H1 (cell line): Measurements from ENCODE around the gene PTCD3. TPM values are rescaled to one million over a fixed set of nuclear protein-coding genes. Genes with fewer than 3 reads are reported as not detected.

Experiments
- CTCF ChIA-PET: fragments of 300-600 bp; sonication (Branson Sonifier 250); formaldehyde crosslinking; loops from one replicate; lab custom pipeline; 2021; ENCODE audit not compliant: partially characterized antibody; lab: Charles Lee
- POLR2A ChIA-PET: fragments of 300-600 bp; sonication (Branson Sonifier 250); formaldehyde crosslinking; loops from one replicate; lab custom pipeline; 2021; ENCODE audit warnings: inconsistent platforms; ENCODE audit not compliant: partially characterized antibody; lab: Charles Lee
- DNase-seq, 2 experiments: peaks; one replicate each; pipeline versions ENCODE4 v3.0.0 to v3.0.0-alpha.2; 2010 to 2022; ENCODE audit warnings: low spot score in 2 of 2, low read depth in 1 of 2, mixed read lengths in 1 of 2
- FAIRE-seq: peaks from 2 replicates; lab custom pipeline; 2011; peaks lifted over from hg19 to GRCh38; lab: Jason Lieb, UNC
- H2AFZ ChIP-seq: 2 replicates; pipeline ENCODE4 v1.8.1; 2012; ENCODE audit warnings: low read length, inconsistent platforms
- H2AK5ac ChIP-seq: 2 replicates; pipeline ENCODE4 v1.6.1; 2013; ENCODE audit warnings: low read depth, low read length
- H2BK120ac ChIP-seq: replicated peaks from 2 replicates; pipeline ENCODE3; 2013; ENCODE audit warnings: low read depth, low read length, inconsistent platforms
- H2BK12ac ChIP-seq: 2 replicates; pipeline ENCODE4 v1.6.1; 2013; ENCODE audit warnings: low read depth, low read length
- H2BK15ac ChIP-seq: 2 replicates; pipeline ENCODE4 v1.6.1; 2013; ENCODE audit warnings: low read length
- H2BK20ac ChIP-seq: 2 replicates; pipeline ENCODE4 v1.6.1; 2013; ENCODE audit warnings: low read length
- H2BK5ac ChIP-seq: 2 replicates; pipeline ENCODE4 v1.6.1; 2013; ENCODE audit warnings: low read depth, low read length
- H3K14ac ChIP-seq: 2 replicates; pipeline ENCODE4 v1.6.1; 2013; ENCODE audit warnings: inconsistent platforms; ENCODE audit not compliant: insufficient read length
- H3K18ac ChIP-seq: 2 replicates; pipeline ENCODE4 v1.6.1; 2013; ENCODE audit warnings: low read length; ENCODE audit errors: extremely low read depth
- H3K23ac ChIP-seq: 2 replicates; pipeline ENCODE4 v1.6.1; 2013; ENCODE audit warnings: inconsistent platforms; ENCODE audit not compliant: insufficient read length
- H3K23me2 ChIP-seq: 2 replicates; pipeline ENCODE4 v1.6.1; 2013; ENCODE audit warnings: low read depth, low read length
- H3K27ac ChIP-seq: 2 replicates; pipeline ENCODE4 v1.6.1; 2011; ENCODE audit warnings: low read depth, low read length, inconsistent platforms
- H3K27me3 ChIP-seq, 4 experiments: replicated peaks in 1 of 4; 1 replicate in 1 of 4; 2 replicates in 3 of 4; pipeline versions ENCODE4 v1.6.1 to v1.8.1; 2011 to 2013; ENCODE audit warnings: low read length in 3 of 4, mild to moderate bottlenecking in 3 of 4, inconsistent platforms in 2 of 4, mixed read lengths in 2 of 4, moderate library complexity in 1 of 4; ENCODE audit not compliant: control insufficient read depth in 3 of 4, insufficient read depth in 3 of 4; ENCODE audit errors: extremely low read depth in 1 of 4
- H3K36me3 ChIP-seq, 4 experiments: 2 replicates each; pipeline versions ENCODE4 v1.6.1 to v1.8.1; 2011 to 2013; ENCODE audit warnings: mild to moderate bottlenecking in 4 of 4, low read length in 3 of 4, moderate library complexity in 2 of 4, control low read depth in 1 of 4, inconsistent platforms in 1 of 4; ENCODE audit not compliant: insufficient read depth in 4 of 4, control insufficient read depth in 2 of 4
- H3K4ac ChIP-seq: replicated peaks from 2 replicates; pipeline ENCODE3; 2013; ENCODE audit warnings: low read length, low read depth, mixed read lengths, inconsistent platforms; ENCODE audit not compliant: insufficient read length
- H3K4me1 ChIP-seq, 4 experiments: replicated peaks in 1 of 4; 1 replicate in 1 of 4; 2 replicates in 3 of 4; pipeline versions ENCODE4 v1.6.1 to v1.8.1; 2011 to 2013; ENCODE audit warnings: low read length in 3 of 4, inconsistent platforms in 2 of 4, mixed read lengths in 1 of 4; ENCODE audit not compliant: insufficient read depth in 4 of 4, control insufficient read depth in 3 of 4
- H3K4me2 ChIP-seq, 2 experiments: 2 replicates each; pipeline versions ENCODE4 v1.6.1 to v1.8.1; 2011 to 2013; ENCODE audit warnings: low read depth in 2 of 2, low read length in 2 of 2, control low read depth in 1 of 2, inconsistent platforms in 1 of 2, mild to moderate bottlenecking in 1 of 2; ENCODE audit not compliant: insufficient read depth in 1 of 2
- H3K4me3 ChIP-seq, 4 experiments: fragments of 200-600, 300-600 bp in 1 of 4; sonication (generic), shearing (Covaris generic), sonication (Bioruptor Twin) in 1 of 4; 2 replicates each; pipeline versions ENCODE4 v1.5.1 to v1.8.1; 2011 to 2016; ENCODE audit warnings: low read length in 4 of 4, low read depth in 3 of 4, control low read depth in 2 of 4, inconsistent platforms in 2 of 4, mild to moderate bottlenecking in 2 of 4, mixed read lengths in 1 of 4, moderate library complexity in 1 of 4; ENCODE audit not compliant: insufficient read depth in 2 of 4; ENCODE audit errors: extremely low read depth in 1 of 4
- H3K56ac ChIP-seq: replicated peaks from 2 replicates; pipeline ENCODE3; 2013; ENCODE audit warnings: low read depth, mild to moderate bottlenecking, mixed read lengths, low read length, inconsistent platforms; ENCODE audit not compliant: insufficient read length
- H3K79me1 ChIP-seq: 2 replicates; pipeline ENCODE4 v1.6.1; 2013; ENCODE audit warnings: low read depth, low read length, control low read depth
- H3K79me2 ChIP-seq, 2 experiments: 2 replicates each; pipeline versions ENCODE4 v1.6.1 to v1.8.1; 2012 to 2013; ENCODE audit warnings: low read length in 2 of 2, mild to moderate bottlenecking in 2 of 2, inconsistent platforms in 1 of 2; ENCODE audit not compliant: insufficient read depth in 2 of 2, control insufficient read depth in 1 of 2
- H3K9ac ChIP-seq, 4 experiments: replicated peaks in 1 of 4; 1 replicate in 1 of 4; 2 replicates in 3 of 4; pipeline versions ENCODE4 v1.6.1 to v1.8.1; 2011 to 2013; ENCODE audit warnings: low read depth in 3 of 4, low read length in 3 of 4, control low read depth in 2 of 4, mild to moderate bottlenecking in 2 of 4, moderate library complexity in 2 of 4, inconsistent platforms in 1 of 4; ENCODE audit errors: extremely low read depth in 1 of 4
- H3K9me3 ChIP-seq, 2 experiments: 2 replicates each; pipeline versions ENCODE4 v1.6.1 to v1.8.1; 2012 to 2013; ENCODE audit warnings: mild to moderate bottlenecking in 2 of 2, moderate library complexity in 2 of 2, control low read depth in 1 of 2, inconsistent platforms in 1 of 2, low read depth in 1 of 2, low read length in 1 of 2, mixed read lengths in 1 of 2; ENCODE audit not compliant: insufficient read depth in 2 of 2
- H4K20me1 ChIP-seq, 2 experiments: replicated peaks in 1 of 2; 2 replicates each; pipeline versions ENCODE3 to v1.8.1; 2011 to 2013; ENCODE audit warnings: inconsistent platforms in 2 of 2, low read length in 2 of 2, mild to moderate bottlenecking in 1 of 2; ENCODE audit not compliant: insufficient read depth in 2 of 2, control insufficient read depth in 1 of 2
- H4K5ac ChIP-seq: 2 replicates; pipeline ENCODE4 v1.6.1; 2013; ENCODE audit warnings: low read length, low read depth, mixed read lengths, inconsistent platforms; ENCODE audit not compliant: insufficient read length
- H4K8ac ChIP-seq: 2 replicates; pipeline ENCODE4 v1.8.0; 2013; ENCODE audit warnings: mild to moderate bottlenecking, moderate library complexity, low read length, inconsistent platforms; ENCODE audit not compliant: insufficient read depth; ENCODE audit errors: extremely low read depth
- H4K91ac ChIP-seq: replicated peaks from 2 replicates; pipeline ENCODE3; 2013; ENCODE audit warnings: low read length, mixed read lengths, inconsistent platforms; ENCODE audit not compliant: insufficient read length
- CBX5 ChIP-seq: fragments of 300-800, 300-1000 bp; sonication (generic); IDR thresholded peaks from 2 replicates; pipeline ENCODE4 v1.7.1; 2016; ENCODE audit warnings: antibody characterized with exemption, low read length, low read depth
- CBX8 ChIP-seq: fragments of 300-800, 300-1000 bp; sonication (generic); IDR thresholded peaks from 2 replicates; pipeline ENCODE4 v1.7.1; 2016; ENCODE audit warnings: low read depth, low read length, borderline replicate concordance
- CREB1 ChIP-seq: IDR thresholded peaks from 2 replicates; pipeline ENCODE4 v1.6.1; 2012; ENCODE audit warnings: inconsistent platforms
- JUN ChIP-seq: IDR thresholded peaks from 2 replicates; pipeline ENCODE4 v1.6.1; 2011; ENCODE audit warnings: low read depth, mild to moderate bottlenecking, improper control_type of control experiment, low read length
- JUND ChIP-seq: IDR thresholded peaks from 2 replicates; pipeline ENCODE4 v1.6.1; 2011; ENCODE audit warnings: mild to moderate bottlenecking, improper control_type of control experiment, low read length
- RXRA ChIP-seq: IDR thresholded peaks from 2 replicates; pipeline ENCODE4 v1.6.1; 2011; ENCODE audit warnings: low read depth, mild to moderate bottlenecking, low read length, moderate library complexity; ENCODE audit not compliant: insufficient read depth
- SP4 ChIP-seq: IDR thresholded peaks from 2 replicates; pipeline ENCODE4 v1.6.1; 2012; ENCODE audit warnings: low read length, inconsistent platforms
- TEAD4 ChIP-seq: IDR thresholded peaks from 2 replicates; pipeline ENCODE4 v1.6.1; 2012; ENCODE audit warnings: low read depth, low read length, inconsistent platforms, mixed read lengths
- ZNF274 ChIP-seq: IDR thresholded peaks from 2 replicates; pipeline ENCODE4 v1.7.0; 2012; ENCODE audit warnings: low read length, borderline replicate concordance; ENCODE audit errors: extremely low read depth
- WGBS, 2 experiments: shearing (Covaris generic) in 1 of 2; methylation state at CpG; one replicate each; pipeline versions ENCODE4 v1.1.6 to v1.1.7; 2013 to 2015; ENCODE audit warnings: low lambda C conversion rate in 2 of 2, mixed read lengths in 2 of 2, inconsistent platforms in 1 of 2, low coverage in 1 of 2, missing lambda C conversion rate in 1 of 2; ENCODE audit not compliant: insufficient replicate concordance in 2 of 2, insufficient coverage in 1 of 2, insufficient read length in 1 of 2; ENCODE audit errors: extremely low coverage in 1 of 2, missing lambda C conversion rate in 1 of 2; 5-methylcytosine and 5-hydroxymethylcytosine counted together
- polyA plus RNA-seq, 7 experiments: library from polyadenylated mRNA; depleted of rRNA in 3 of 7; stranded (reverse) in 5 of 7; unstranded in 2 of 7; fragments of >200 nt in 5 of 7; fragments of 200-250 nt in 2 of 7; gene quantifications; 1 replicate in 5 of 7; 2 replicates in 1 of 7; 4 replicates in 1 of 7; pipeline versions ENCODE4 v1.2.1 to v1.2.3, GENCODE V29; 2011 to 2013; ENCODE audit warnings: missing spikeins in 2 of 7, mixed read lengths in 2 of 7
- total RNA-seq: library from RNA; stranded (reverse); fragmentation: NEBNext Ultra II Directional; extraction: Animal tissue kit (Norgen Biotek cat#: 25700); gene quantifications from 2 replicates; pipeline ENCODE4 v1.2.1, GENCODE V29; 2021

Gene PTCD3
- total and polyA plus RNA-seq, 2 of the 8 experiments (the other 6 are each of a cell fraction or from before 2014, with no cell fraction given) = 64.3 to 192 TPM

DNA sequence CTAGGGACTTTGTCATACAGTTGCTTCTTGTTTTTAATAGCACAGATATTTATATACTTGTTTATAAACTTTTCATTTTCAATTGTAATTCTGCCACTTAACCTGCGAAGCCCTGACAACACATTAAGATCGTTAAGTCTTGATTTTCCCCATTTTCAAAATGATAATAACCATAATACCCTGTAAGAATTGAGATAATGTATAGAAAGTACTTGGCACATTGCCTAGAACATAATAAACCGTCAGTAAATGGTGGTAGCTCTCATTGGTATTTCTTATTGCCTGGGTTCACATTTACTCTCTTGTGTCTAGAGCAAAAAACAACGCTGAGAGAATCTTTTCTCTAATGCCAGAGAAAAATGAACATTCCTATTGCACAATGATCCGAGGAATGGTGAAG, 18.6 kb downstream of the PTCD3 start:
- H4K8ac ChIP-seq = no peak overlapping the region
- CTCF ChIA-PET = interaction anchor here (2.0 kb wide), 1 partner anchor 13 kb away, joined by 5 read pairs; no protein-coding TSS in a partner anchor

More for the DNA sequence above, 18.6 kb downstream of the PTCD3 start:
- FAIRE-seq = no peak
- Histone ChIP-seq H4K91ac (no peak overlapping the region), H3K23me2 (no peaks in the 10 kb centered on the region), H3K27me3 (no peaks in the 10 kb centered on the region), H2AFZ (no peak overlapping the region), H3K4ac (no peak overlapping the region), H3K9ac (no peak overlapping the region), H3K4me1 (no peaks in the 10 kb centered on the region), H3K79me1 (no peaks in the 10 kb centered on the region), H3K18ac (no peak overlapping the region), H2BK15ac (no peak overlapping the region), H3K23ac (no peak overlapping the region), H3K56ac (no peak overlapping the region), H3K27ac (no peak overlapping the region), H2BK120ac (no peak overlapping the region), H4K20me1 (peaks cover 5 to 7% of the 10 kb centered on the region in 2 experiments), H2BK20ac (no peak overlapping the region), H3K9me3 (no peaks in the 10 kb centered on the region), H2BK12ac (no peak overlapping the region), H3K14ac (no peak overlapping the region), H4K5ac (no peak overlapping the region), H2AK5ac (no peak overlapping the region), H2BK5ac (no peak overlapping the region), H3K4me2 (no peak overlapping the region), H3K36me3 (peaks cover 41 to 98% (median 89%) of the 10 kb centered on the region in 4 experiments), H3K79me2 (no peaks in the 10 kb centered on the region), H3K4me3 (no peak overlapping the region)
- WGBS, 2 experiments = 92% methylated on average over 5 of the region's 5 CpGs; no CpG with 5 or more reads in 1 of the 2 experiments
- TF ChIP-seq SP4 (no peak), CBX5 (no peak), TEAD4 (no peak), RXRA (no peak), JUND (no peak), JUN (no peak), CBX8 (no peak), CREB1 (no peak), ZNF274 (no peak)
- no peak for DNase-seq
- POLR2A ChIA-PET = interaction anchor here (0.7 to 3.4 kb wide), 4 partner anchors 9 to 58 kb away, joined by 3 to 23 read pairs (median 6); no protein-coding TSS in a partner anchor
